CD4-positive, alpha-beta T cell treated with Interferon alpha-2 for 1 hour (primary cell): ENCODE measurements around the gene PDIA3.
A peak's percentile ranks its signal among the peaks of the same experiment; 100 is the strongest.
"Not testable (repeated sequence)": the region's sequence is repeated elsewhere in the genome, so short reads cannot be mapped to it uniquely, and the experiment has no call there.

Source experiments
- DNase-seq, 2 donors: peaks; one replicate each; pipeline ENCODE4 v3.0.0-alpha.2; 2020 to 2022

The PDIA3 gene

DNA sequence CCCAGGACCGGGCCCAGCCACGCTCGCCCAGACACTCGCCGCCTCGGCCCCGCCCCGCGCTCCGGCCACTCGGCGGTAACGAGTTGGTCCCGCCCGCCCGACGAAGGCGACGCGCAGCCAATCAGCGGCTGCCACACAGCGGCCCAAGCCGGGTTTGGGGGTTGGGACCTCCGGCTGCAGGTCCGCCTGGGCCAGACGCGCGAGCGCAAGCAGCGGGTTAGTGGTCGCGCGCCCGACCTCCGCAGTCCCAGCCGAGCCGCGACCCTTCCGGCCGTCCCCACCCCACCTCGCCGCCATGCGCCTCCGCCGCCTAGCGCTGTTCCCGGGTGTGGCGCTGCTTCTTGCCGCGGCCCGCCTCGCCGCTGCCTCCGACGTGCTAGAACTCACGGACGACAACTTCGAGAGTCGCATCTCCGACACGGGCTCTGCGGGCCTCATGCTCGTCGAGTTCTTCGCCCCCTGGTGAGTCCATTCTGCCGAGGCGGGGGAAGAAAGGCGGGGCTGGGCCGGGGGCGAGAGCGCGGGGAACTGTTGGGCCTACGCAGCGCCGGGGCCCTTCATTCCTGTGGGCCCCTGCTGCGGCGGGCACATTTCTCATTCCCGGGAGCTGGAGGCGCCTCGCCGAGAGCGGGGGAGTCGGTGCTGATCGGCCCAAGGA, at the start of gene PDIA3:
TSS of gene PDIA3 (plus strand) at position 194 of the 658 bp plus-strand sequence. CDS start at position 296, 102 bp downstream.
- peak; percentile 87 to 89 for DNase-seq

DNA sequence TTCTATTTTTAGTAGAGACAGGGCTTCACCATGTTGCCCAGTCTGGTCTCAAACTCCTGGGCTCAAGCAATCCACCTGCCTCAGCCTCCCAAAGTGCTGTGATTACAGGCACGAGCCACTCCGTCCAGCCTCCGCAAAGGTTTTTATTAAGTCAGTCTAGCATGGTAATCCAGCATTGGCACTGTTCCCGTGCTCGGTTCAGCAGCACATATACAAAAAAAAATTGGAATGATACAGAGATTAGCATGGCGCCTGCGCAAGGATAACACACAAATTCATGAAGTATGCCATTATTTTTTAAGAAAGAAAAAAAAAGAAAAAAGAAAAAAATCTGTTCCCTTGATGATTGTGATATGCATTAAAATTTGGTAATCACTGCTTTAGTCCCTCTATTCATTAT, 44.1 kb upstream of the PDIA3 start:
- no peak for DNase-seq

GRCh38 chr15:43702701-43703424, 43.4 kb upstream of the PDIA3 start:
- DNase-seq: no peak

DNA sequence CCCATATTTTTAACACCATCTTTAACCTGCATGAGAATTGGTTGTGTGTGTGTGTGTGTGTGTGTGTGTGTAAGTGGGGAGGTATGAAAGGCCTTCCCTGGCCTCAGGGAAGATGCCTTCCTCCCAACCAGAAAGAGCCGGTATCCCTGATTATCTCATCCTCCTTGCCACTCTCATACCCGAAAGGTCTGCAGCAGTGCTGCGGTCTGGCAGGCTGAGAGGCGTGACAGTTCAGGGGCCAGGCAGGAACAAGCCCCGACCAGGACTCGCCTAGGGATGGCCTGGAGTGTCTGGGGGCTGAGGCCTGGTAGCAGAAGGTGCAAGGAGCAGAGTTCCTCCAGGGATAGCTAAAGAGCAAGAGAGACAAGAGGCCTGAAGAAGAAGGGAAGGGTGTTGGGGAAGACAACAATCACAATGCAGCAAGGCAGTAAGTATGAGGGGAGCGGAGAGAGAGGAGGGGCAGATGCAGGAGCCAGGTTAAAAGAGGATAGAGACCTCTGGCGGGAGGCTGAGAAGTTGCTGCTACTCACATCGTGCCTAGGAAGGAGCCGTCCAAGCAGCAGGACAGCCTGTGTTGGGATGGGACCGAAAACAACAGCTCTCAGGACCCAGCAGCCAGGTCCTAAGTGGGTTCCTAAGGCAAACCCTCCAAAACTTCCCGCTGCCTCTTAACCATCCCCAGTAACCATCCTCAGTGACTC, 35.7 kb upstream of the PDIA3 start:
- not testable (repeated sequence) for DNase-seq

GRCh38 chr15:43723151-43723550, 23.1 kb upstream of the PDIA3 start:
- no peak for DNase-seq

DNA sequence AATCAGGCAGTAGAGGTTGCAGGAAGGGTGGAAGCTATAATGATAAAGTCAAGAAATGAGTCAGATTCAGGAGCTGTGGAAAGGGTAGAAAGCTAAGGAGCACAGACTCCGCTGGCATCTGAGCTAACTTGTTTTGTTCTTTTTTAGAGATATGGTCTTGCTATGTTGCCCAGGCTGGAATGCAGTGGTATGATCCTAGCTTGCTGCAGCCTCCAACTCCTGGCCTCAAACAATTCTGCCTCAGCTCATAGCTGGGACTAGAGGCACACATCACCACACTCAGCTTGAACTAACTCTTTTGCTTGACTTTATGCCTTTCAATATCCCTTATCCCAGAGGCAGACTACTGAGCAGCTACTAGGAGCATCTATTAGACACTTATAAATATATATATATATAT, 19.9 kb upstream of the PDIA3 start:
- not testable (repeated sequence) for DNase-seq

GRCh38 chr15:43728053-43728725, 18.0 kb upstream of the PDIA3 start:
- DNase-seq: not testable (repeated sequence)

- DNase-seq: no peak
These were observed 10.8 kb upstream of the PDIA3 start for GRCh38 chr15:43735416-43735815.

- DNase-seq: peak; percentile 45 to 47
These were observed 668 bp downstream of the PDIA3 start for GRCh38 chr15:43746903-43747309.

DNA sequence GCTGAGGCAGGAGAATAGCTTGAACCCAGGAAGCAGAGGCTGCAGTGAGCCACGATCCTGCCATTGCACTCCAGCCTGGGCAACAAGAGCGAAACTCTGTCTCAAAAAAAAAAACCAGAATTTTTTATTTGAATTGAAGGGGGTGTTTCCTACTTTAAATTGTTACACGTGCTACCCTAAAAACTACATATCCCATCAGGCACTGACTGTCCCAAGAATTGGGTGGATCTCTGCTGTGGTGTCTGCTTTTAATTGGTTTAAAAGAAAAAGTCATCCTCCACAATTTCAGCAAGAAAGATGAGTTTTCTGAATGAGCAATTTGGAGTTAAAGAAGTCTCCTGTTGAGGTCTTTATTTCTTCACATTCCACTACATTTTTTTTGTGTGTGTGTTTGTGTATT, 2.1 kb downstream of the PDIA3 start:
- peak in 1 of 2 donors; percentile 68 for DNase-seq

DNA sequence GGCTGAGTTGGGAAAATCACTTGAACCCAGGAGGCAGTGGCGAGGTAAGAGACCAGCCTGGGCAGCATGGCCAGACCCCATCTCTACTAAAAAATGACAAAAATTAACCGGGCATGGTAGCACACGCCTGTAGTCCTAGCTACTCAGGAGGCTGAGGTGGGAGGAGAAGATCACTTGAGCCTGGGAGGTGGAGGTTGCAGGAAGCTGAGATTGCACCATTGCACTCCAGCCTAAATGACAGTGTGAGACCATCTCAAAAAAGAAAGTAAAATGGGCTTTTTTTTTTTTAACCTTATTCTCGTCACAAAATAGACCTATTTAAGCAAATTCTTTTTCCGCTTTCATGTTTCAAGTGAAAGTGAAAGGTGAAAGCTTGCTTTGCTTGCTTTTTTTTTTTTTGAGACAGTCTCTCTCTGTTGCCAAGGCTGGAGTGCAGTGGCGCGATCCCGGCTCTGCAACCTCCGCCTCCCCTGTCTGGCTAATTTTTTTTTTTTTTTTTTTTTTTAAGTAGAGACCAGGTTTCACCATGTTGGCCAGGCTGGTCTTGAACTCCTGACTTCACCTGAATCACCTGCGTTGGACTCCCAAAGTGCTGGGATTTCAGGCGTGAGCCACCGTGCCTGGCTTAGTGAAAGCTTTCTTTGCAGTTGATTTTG, 3.6 kb downstream of the PDIA3 start:
- peak; percentile 48 to 80 for DNase-seq

GRCh38 chr15:43751885-43752284, 5.6 kb downstream of the PDIA3 start:
- no peak for DNase-seq

DNA sequence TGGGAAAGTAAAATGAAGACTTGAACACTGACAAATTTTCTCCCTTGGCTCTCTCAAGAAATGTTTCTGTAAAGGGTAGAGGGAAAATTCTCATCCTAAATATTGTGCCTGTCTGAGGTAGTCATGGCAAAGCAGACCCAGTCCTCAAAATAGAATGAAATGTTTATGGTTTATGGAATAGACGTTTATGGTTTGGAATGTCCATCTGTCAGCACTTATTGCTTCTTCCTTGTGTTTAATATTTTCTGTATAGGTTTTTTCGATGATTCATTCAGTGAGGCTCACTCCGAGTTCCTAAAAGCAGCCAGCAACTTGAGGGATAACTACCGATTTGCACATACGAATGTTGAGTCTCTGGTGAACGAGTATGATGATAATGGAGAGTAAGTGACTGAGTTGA, 16.6 kb downstream of the PDIA3 start:
- no peak for DNase-seq

- no peak for DNase-seq
These were observed 17.7 kb downstream of the PDIA3 start for GRCh38 chr15:43763819-43764446.

- peak; percentile 61 to 72 for DNase-seq
These were observed 23.5 kb downstream of the PDIA3 start for GRCh38 chr15:43769584-43770228.

GRCh38 chr15:43771816-43772215, 25.6 kb downstream of the PDIA3 start:
- no peak for DNase-seq

DNA sequence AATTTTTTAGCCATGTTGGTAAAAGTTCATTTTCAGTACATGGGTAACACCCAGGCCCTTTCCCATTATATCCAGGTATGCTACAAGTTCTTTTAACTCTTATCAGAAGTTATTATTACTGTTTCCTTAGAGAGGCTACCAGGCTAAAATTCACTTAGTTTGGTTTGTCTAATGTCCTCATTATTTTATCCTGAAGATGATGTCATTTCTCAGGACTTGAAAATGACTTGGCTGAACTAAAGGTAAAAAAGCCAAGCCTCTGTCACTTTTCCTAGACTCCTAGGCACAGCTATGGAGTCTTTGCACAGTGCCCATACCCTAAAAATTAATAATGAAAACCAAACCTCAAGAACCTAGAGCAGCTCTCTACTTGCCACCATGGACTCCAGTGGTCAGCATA, 26.4 kb downstream of the PDIA3 start:
- DNase-seq: no peak

- DNase-seq: no peak
These were observed 27.8 kb downstream of the PDIA3 start for GRCh38 chr15:43774062-43774461.

DNA sequence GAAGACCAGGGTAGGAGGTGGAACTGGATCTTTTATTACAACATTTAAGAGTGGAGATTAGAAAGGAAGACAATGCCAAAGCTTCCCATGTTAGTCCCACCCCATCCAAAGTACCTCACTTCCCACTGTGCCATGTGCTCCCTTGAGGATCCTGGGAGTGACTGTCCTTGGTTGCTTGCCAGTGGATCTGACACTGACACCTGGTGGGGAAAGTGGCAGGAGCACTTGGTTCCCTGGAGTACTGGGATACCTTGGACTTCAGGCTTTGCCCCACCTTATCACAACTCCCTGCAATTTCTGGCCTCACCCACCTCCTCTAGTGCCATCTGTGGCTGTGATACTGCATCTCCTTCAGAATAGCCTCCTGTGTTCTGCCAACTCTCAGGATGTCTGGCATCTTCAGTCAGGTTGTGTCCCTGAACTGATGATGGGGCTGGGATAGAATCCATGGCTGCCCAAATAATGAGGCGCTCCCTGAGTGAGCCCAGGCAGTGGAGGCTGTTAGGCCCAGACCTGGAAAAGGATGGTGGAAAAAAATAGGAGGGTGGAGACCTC, 29.2 kb downstream of the PDIA3 start:
- DNase-seq: no peak

- peak in 1 of 2 donors; percentile 83 for DNase-seq
These were observed 30.0 kb downstream of the PDIA3 start for GRCh38 chr15:43776101-43776717.
